ENCODE data around the gene HRH1. TPM values are rescaled to one million over a fixed set of nuclear protein-coding genes. Genes with fewer than 3 reads are reported as not detected.

The HRH1 gene
- total RNA-seq, 1 experiment from 2014 or later, result 11.0 TPM

- POLR2A ChIA-PET, result interaction anchor here (4.5 kb wide), 1 partner anchor 12 kb away, joined by 31 read pairs; no protein-coding TSS in a partner anchor
- Mint-ChIP-seq H3K36me3 (ENCODE audit: insufficient read depth, unreplicated experiment) (peaks cover 31% of the 10 kb centered on the region), H3K4me1 (ENCODE audit: insufficient read depth, unreplicated experiment) (peaks cover 51% of the 10 kb centered on the region)
These were observed 122.6 kb downstream of the HRH1 start for GRCh38 chr3:11276901-11277300.

GRCh38 chr3:11282250-11283138, 128.2 kb downstream of the HRH1 start:
- ChIA-PET CTCF (interaction anchor here (0.6 kb wide), 1 partner anchor 44 kb away, joined by 3 read pairs; no protein-coding TSS in a partner anchor), POLR2A (interaction anchor here (0.7 to 2.5 kb wide), 3 partner anchors 10 to 25 kb away, joined by 3 to 15 read pairs (median 3); partner anchors contain the start of gene ATG7)
- Mint-ChIP-seq H3K27ac (ENCODE audit: low read depth, unreplicated experiment) (no peak overlapping the region), H3K4me3 (ENCODE audit: unreplicated experiment) (no peak overlapping the region), H3K9me3 (ENCODE audit: unreplicated experiment) (no peaks in the 10 kb centered on the region), H3K27me3 (ENCODE audit: insufficient read depth, unreplicated experiment) (no peaks in the 10 kb centered on the region), H3K36me3 (ENCODE audit: insufficient read depth, unreplicated experiment) (peaks cover 55% of the 10 kb centered on the region), H3K4me1 (ENCODE audit: insufficient read depth, unreplicated experiment) (peaks cover 17% of the 10 kb centered on the region)
- intact Hi-C loops (cut with micrococcal nuclease), result no loop called here
- BruUV-seq (replicated peaks), result no TSS peak
- no peak for TF ChIP-seq CTCF (IDR thresholded peaks at IDR 0.05; ENCODE audit: unreplicated experiment)
- no peak for DNase-seq (ENCODE audit: unreplicated experiment)

More at GRCh38 chr3:11276901-11277300, 122.6 kb downstream of the HRH1 start:
- no peak for TF ChIP-seq CTCF (IDR thresholded peaks at IDR 0.05; ENCODE audit: unreplicated experiment)
- Mint-ChIP-seq H3K27ac (ENCODE audit: low read depth, unreplicated experiment) (no peak overlapping the region), H3K4me3 (ENCODE audit: unreplicated experiment) (no peak overlapping the region), H3K9me3 (ENCODE audit: unreplicated experiment) (peaks cover 11% of the 10 kb centered on the region), H3K27me3 (ENCODE audit: insufficient read depth, unreplicated experiment) (no peaks in the 10 kb centered on the region)
- DNase-seq (ENCODE audit: unreplicated experiment), result no peak
- intact Hi-C loops (cut with micrococcal nuclease), result no loop called here
- BruUV-seq (replicated peaks), result no TSS peak
- CTCF ChIA-PET, result interaction anchor here (0.7 kb wide), 1 partner anchor 59 kb away, joined by 3 read pairs; no protein-coding TSS in a partner anchor

- no peak for TF ChIP-seq CTCF (IDR thresholded peaks at IDR 0.05; ENCODE audit: unreplicated experiment)
- intact Hi-C loops (cut with micrococcal nuclease), result no loop called here
- H3K27ac Mint-ChIP-seq (ENCODE audit: low read depth, unreplicated experiment), result no peak overlapping the region
- ChIA-PET POLR2A (interaction anchor here (2.5 kb wide), 1 partner anchor 11 kb away, joined by 15 read pairs; the partner anchor contains the start of gene ATG7), CTCF (interaction anchor here (0.6 kb wide), 1 partner anchor 45 kb away, joined by 3 read pairs; no protein-coding TSS in a partner anchor)
- H3K27me3 Mint-ChIP-seq (ENCODE audit: insufficient read depth, unreplicated experiment), result no peaks in the 10 kb centered on the region
- no peak for DNase-seq (ENCODE audit: unreplicated experiment)
- H3K4me1 Mint-ChIP-seq (ENCODE audit: insufficient read depth, unreplicated experiment), result peaks cover 18% of the 10 kb centered on the region
- H3K36me3 Mint-ChIP-seq (ENCODE audit: insufficient read depth, unreplicated experiment), result peaks cover 55% of the 10 kb centered on the region
- no TSS peak for BruUV-seq (replicated peaks)
- no peaks in the 10 kb centered on the region for H3K9me3 Mint-ChIP-seq (ENCODE audit: unreplicated experiment)
- H3K4me3 Mint-ChIP-seq (ENCODE audit: unreplicated experiment), result no peak overlapping the region
These were observed 128.8 kb downstream of the HRH1 start for GRCh38 chr3:11283139-11283475.

- ChIA-PET CTCF (interaction anchor here (0.6 to 1.1 kb wide), 2 partner anchors 76 to 224 kb away, joined by 3 read pairs; no protein-coding TSS in a partner anchor), POLR2A (interaction anchor here (2.5 to 2.7 kb wide), 2 partner anchors 11 kb away, joined by 15 to 23 read pairs; partner anchors contain the start of gene ATG7)
- peaks cover 47% of the 10 kb centered on the region for H3K36me3 Mint-ChIP-seq (ENCODE audit: insufficient read depth, unreplicated experiment)
- no peaks in the 10 kb centered on the region for H3K9me3 Mint-ChIP-seq (ENCODE audit: unreplicated experiment)
- H3K27me3 Mint-ChIP-seq (ENCODE audit: insufficient read depth, unreplicated experiment), result no peaks in the 10 kb centered on the region
- no peak overlapping the region for H3K4me3 Mint-ChIP-seq (ENCODE audit: unreplicated experiment)
- no peak for TF ChIP-seq CTCF (IDR thresholded peaks at IDR 0.05; ENCODE audit: unreplicated experiment)
- intact Hi-C loops (cut with micrococcal nuclease), result no loop called here
- BruUV-seq (replicated peaks), result no TSS peak
- H3K4me1 Mint-ChIP-seq (ENCODE audit: insufficient read depth, unreplicated experiment), result peaks cover 18% of the 10 kb centered on the region
- no peak overlapping the region for H3K27ac Mint-ChIP-seq (ENCODE audit: low read depth, unreplicated experiment)
- DNase-seq (ENCODE audit: unreplicated experiment), result no peak
These were observed 129.7 kb downstream of the HRH1 start for GRCh38 chr3:11284011-11284410.

All from MCF 10A (cell line).